BLaER1 treated with 17β-estradiol and CSF1 and Interleukin-3, amounts not matched to agents 10 nM and 100 nM (cell line): ENCODE results near the gene GFPT2.
"Not testable (repeated sequence)": the region's sequence is repeated elsewhere in the genome, so short reads cannot be mapped to it uniquely, and the experiment has no call there.

Experiments used
- H3K27ac ChIP-seq, 11 experiments: shearing (Covaris generic); formaldehyde crosslinking; 2 replicates each; pipeline ENCODE4 v1.8.1; 2022
- H3K27me3 ChIP-seq, 11 experiments: shearing (Covaris generic); formaldehyde crosslinking; 2 replicates each; pipeline ENCODE4 v1.8.1; 2022
- H3K36me3 ChIP-seq, 11 experiments: shearing (Covaris generic); formaldehyde crosslinking; 2 replicates each; pipeline ENCODE4 v1.8.1; 2022
- H3K4me1 ChIP-seq, 10 experiments: shearing (Covaris generic); formaldehyde crosslinking; 2 replicates each; pipeline ENCODE4 v1.8.1; 2022
- H3K4me2 ChIP-seq, 11 experiments: shearing (Covaris generic); formaldehyde crosslinking; 2 replicates each; pipeline ENCODE4 v1.8.1; 2022
- H3K4me3 ChIP-seq, 10 experiments: shearing (Covaris generic); formaldehyde crosslinking; 2 replicates each; pipeline ENCODE4 v1.8.1; 2022
- H3K9ac ChIP-seq, 11 experiments: shearing (Covaris generic); formaldehyde crosslinking; 2 replicates each; pipeline ENCODE4 v1.8.1; 2022
- H3K9me3 ChIP-seq, 11 experiments: shearing (Covaris generic); formaldehyde crosslinking; replicated peaks in 1 of 11; 2 replicates each; pipeline ENCODE4 v1.8.1; 2022
- H4K20me1 ChIP-seq, 11 experiments: shearing (Covaris generic); formaldehyde crosslinking; 2 replicates each; pipeline ENCODE4 v1.8.1; 2022
- Cebpa-rat ChIP-seq, 11 experiments: shearing (Covaris generic); IDR thresholded peaks; 2 replicates each; pipeline ENCODE4 v1.8.1; 2022

GFPT2 gene

GRCh38 chr5:180305481-180305880, 47.7 kb downstream of the GFPT2 start:
- no peaks in the 10 kb centered on the region; a peak in 1 of 22 replicates for H3K27me3 ChIP-seq
- no peaks in the 10 kb centered on the region for H3K9me3 ChIP-seq
- no peak overlapping the region for H3K27ac ChIP-seq
- no peaks in the 10 kb centered on the region for H4K20me1 ChIP-seq
- no peaks in the 10 kb centered on the region for H3K4me1 ChIP-seq
- H3K36me3 ChIP-seq = no peaks in the 10 kb centered on the region
- H3K9ac ChIP-seq = no peak overlapping the region
- TF ChIP-seq Cebpa-rat (IDR thresholded peaks at IDR 0.05) = no peak
- H3K4me2 ChIP-seq = no peak overlapping the region
- no peak overlapping the region for H3K4me3 ChIP-seq

- H3K4me2 ChIP-seq = no peak overlapping the region
- H3K36me3 ChIP-seq = no peaks in the 10 kb centered on the region
- no peak overlapping the region for H3K9ac ChIP-seq
- no peak overlapping the region for H3K4me3 ChIP-seq
- TF ChIP-seq Cebpa-rat (IDR thresholded peaks at IDR 0.05) = no peak
- H3K27ac ChIP-seq = no peak overlapping the region
- no peaks in the 10 kb centered on the region for H3K9me3 ChIP-seq
- no peaks in the 10 kb centered on the region for H3K4me1 ChIP-seq
- H3K27me3 ChIP-seq = no peaks in the 10 kb centered on the region; a peak in 1 of 22 replicates
- no peaks in the 10 kb centered on the region for H4K20me1 ChIP-seq
Observed at GRCh38 chr5:180304431-180305375, 48.4 kb downstream of the GFPT2 start.

- H3K4me2 ChIP-seq = no peak overlapping the region
- no peak overlapping the region for H3K9ac ChIP-seq
- no peaks in the 10 kb centered on the region for H3K36me3 ChIP-seq
- no peak for TF ChIP-seq Cebpa-rat (IDR thresholded peaks at IDR 0.05)
- H3K9me3 ChIP-seq = no peaks in the 10 kb centered on the region
- no peaks in the 10 kb centered on the region for H3K4me1 ChIP-seq
- H3K27me3 ChIP-seq = no peaks in the 10 kb centered on the region; a peak in 1 of 22 replicates
- H4K20me1 ChIP-seq = no peaks in the 10 kb centered on the region
- no peak overlapping the region for H3K27ac ChIP-seq
- H3K4me3 ChIP-seq = no peak overlapping the region
Observed at GRCh38 chr5:180304016-180304292, 49.2 kb downstream of the GFPT2 start.

- H3K36me3 ChIP-seq = no peaks in the 10 kb centered on the region
- H3K9me3 ChIP-seq = no peaks in the 10 kb centered on the region
- no peaks in the 10 kb centered on the region for H3K4me1 ChIP-seq
- H4K20me1 ChIP-seq = no peaks in the 10 kb centered on the region
- TF ChIP-seq Cebpa-rat (IDR thresholded peaks at IDR 0.05) = no peak
- no peaks in the 10 kb centered on the region; a peak in 1 of 22 replicates for H3K27me3 ChIP-seq
- no peak overlapping the region for H3K4me2 ChIP-seq
- no peak overlapping the region for H3K9ac ChIP-seq
- no peak overlapping the region for H3K4me3 ChIP-seq
- no peak overlapping the region for H3K27ac ChIP-seq
Observed at GRCh38 chr5:180303226-180304015, 49.7 kb downstream of the GFPT2 start.

GRCh38 chr5:180302256-180302655, 50.9 kb downstream of the GFPT2 start:
- no peak overlapping the region for H3K4me2 ChIP-seq
- no peak overlapping the region for H3K9ac ChIP-seq
- H3K27me3 ChIP-seq = no peaks in the 10 kb centered on the region; a peak in 1 of 22 replicates
- no peak overlapping the region for H3K4me3 ChIP-seq
- peaks cover 0 to 5% (median 0%) of the 10 kb centered on the region in 10 experiments; a peak in 2 of 20 replicates for H3K4me1 ChIP-seq
- no peak for TF ChIP-seq Cebpa-rat (IDR thresholded peaks at IDR 0.05)
- no peaks in the 10 kb centered on the region for H3K9me3 ChIP-seq
- no peaks in the 10 kb centered on the region for H4K20me1 ChIP-seq
- H3K27ac ChIP-seq = no peak overlapping the region
- H3K36me3 ChIP-seq = no peaks in the 10 kb centered on the region

GRCh38 chr5:180301253-180301652, 51.9 kb downstream of the GFPT2 start:
- no peaks in the 10 kb centered on the region for H3K9me3 ChIP-seq
- H3K9ac ChIP-seq = no peak overlapping the region
- H3K27ac ChIP-seq = no peak overlapping the region
- peaks cover 0 to 5% (median 0%) of the 10 kb centered on the region in 10 experiments; a peak in 2 of 20 replicates for H3K4me1 ChIP-seq
- TF ChIP-seq Cebpa-rat (IDR thresholded peaks at IDR 0.05) = no peak
- H3K4me2 ChIP-seq = no peak overlapping the region
- H3K36me3 ChIP-seq = no peaks in the 10 kb centered on the region
- no peaks in the 10 kb centered on the region for H4K20me1 ChIP-seq
- H3K4me3 ChIP-seq = no peak overlapping the region
- H3K27me3 ChIP-seq = no peaks in the 10 kb centered on the region; a peak in 1 of 22 replicates

- H3K36me3 ChIP-seq = peaks cover 0 to 8% (median 0%) of the 10 kb centered on the region in 11 experiments; a peak in 1 of 22 replicates
- H3K9ac ChIP-seq = no peak overlapping the region
- H3K4me1 ChIP-seq = peaks cover 2 to 22% (median 12%) of the 10 kb centered on the region in 10 experiments; a peak in 16 of 20 replicates
- H3K9me3 ChIP-seq = no peaks in the 10 kb centered on the region
- no peaks in the 10 kb centered on the region; a peak in 1 of 22 replicates for H3K27me3 ChIP-seq
- no peak overlapping the region for H3K4me3 ChIP-seq
- no peak overlapping the region for H3K4me2 ChIP-seq
- no peak for TF ChIP-seq Cebpa-rat (IDR thresholded peaks at IDR 0.05)
- H4K20me1 ChIP-seq = peaks cover 0 to 10% (median 0%) of the 10 kb centered on the region in 11 experiments; a peak in 2 of 22 replicates
- no peak overlapping the region for H3K27ac ChIP-seq
Observed at GRCh38 chr5:180299526-180299925, 53.6 kb downstream of the GFPT2 start.

GRCh38 chr5:180299014-180299413, 54.1 kb downstream of the GFPT2 start:
- not testable (repeated sequence) for H3K4me3 ChIP-seq, H3K27me3 ChIP-seq, H3K9me3 ChIP-seq, H3K9ac ChIP-seq, H3K4me2 ChIP-seq, H3K36me3 ChIP-seq, H3K27ac ChIP-seq
- Histone ChIP-seq H4K20me1 (peaks cover 0 to 15% (median under 1%) of the 10 kb centered on the region in 11 experiments; a peak in 5 of 22 replicates), H3K4me1 (peaks cover 4 to 25% (median 17%) of the 10 kb centered on the region in 10 experiments; a peak in 16 of 20 replicates)

- H3K4me1 ChIP-seq = peaks cover 15 to 37% (median 27%) of the 10 kb centered on the region in 10 experiments
- H3K27ac ChIP-seq = no peak overlapping the region
- no peaks in the 10 kb centered on the region; a peak in 1 of 22 replicates for H3K27me3 ChIP-seq
- H3K4me3 ChIP-seq = no peak overlapping the region
- no peak for TF ChIP-seq Cebpa-rat (IDR thresholded peaks at IDR 0.05)
- peaks cover 0 to 19% (median 5%) of the 10 kb centered on the region in 11 experiments; a peak in 7 of 22 replicates for H4K20me1 ChIP-seq
- peaks cover 0 to 8% (median 0%) of the 10 kb centered on the region in 11 experiments; a peak in 2 of 22 replicates for H3K36me3 ChIP-seq
- no peak overlapping the region for H3K9ac ChIP-seq
- H3K4me2 ChIP-seq = no peak overlapping the region
- no peaks in the 10 kb centered on the region for H3K9me3 ChIP-seq
Observed at GRCh38 chr5:180297587-180298282, 55.4 kb downstream of the GFPT2 start.
